Measurements from ENCODE around the gene DSG2. TPM values are rescaled to one million over a fixed set of nuclear protein-coding genes. Genes with fewer than 3 reads are reported as not detected.

DSG2 gene
- total RNA-seq, 2 experiments from 2014 or later = 0.41 to 0.43 TPM

- Mint-ChIP-seq H3K4me1 (ENCODE audit: low read depth) (no peaks in the 10 kb centered on the region), H3K4me3 (no peak overlapping the region), H3K27me3 (peaks cover 3% of the 10 kb centered on the region), H3K36me3 (ENCODE audit: low read depth) (no peaks in the 10 kb centered on the region), H3K9me3 (no peaks in the 10 kb centered on the region), H3K27ac (no peak overlapping the region)
- no peak for ATAC-seq
- no peak for DNase-seq
- ChIA-PET POLR2A (no interaction called here), CTCF (no interaction called here)
- intact Hi-C loops (cut with micrococcal nuclease) = no loop called here
- TF ChIP-seq CTCF (IDR thresholded peaks at IDR 0.05) = no peak
These were observed 68.8 kb downstream of the DSG2 start for GRCh38 chr18:31566576-31567306.

- no peak overlapping the region for H3K27ac Mint-ChIP-seq
- no peaks in the 10 kb centered on the region for H3K27me3 Mint-ChIP-seq
- DNase-seq = no peak
- ATAC-seq = no peak
- intact Hi-C loops (cut with micrococcal nuclease) = no loop called here
- CTCF ChIA-PET = interaction anchor here (2.9 kb wide), 1 partner anchor 16 kb away, joined by 15 read pairs; no protein-coding TSS in a partner anchor
- no peak for TF ChIP-seq CTCF (IDR thresholded peaks at IDR 0.05)
- no peak overlapping the region for H3K4me3 Mint-ChIP-seq
- H3K4me1 Mint-ChIP-seq (ENCODE audit: low read depth) = no peaks in the 10 kb centered on the region
- POLR2A ChIA-PET = no interaction called here
- no peaks in the 10 kb centered on the region for H3K9me3 Mint-ChIP-seq
- no peaks in the 10 kb centered on the region for H3K36me3 Mint-ChIP-seq (ENCODE audit: low read depth)
These were observed 74.4 kb downstream of the DSG2 start for GRCh38 chr18:31572368-31572767.

- ChIA-PET POLR2A (no interaction called here), CTCF (no interaction called here)
- Mint-ChIP-seq H3K27ac (no peak overlapping the region), H3K36me3 (ENCODE audit: low read depth) (no peaks in the 10 kb centered on the region), H3K4me1 (ENCODE audit: low read depth) (no peaks in the 10 kb centered on the region), H3K9me3 (no peaks in the 10 kb centered on the region), H3K4me3 (no peak overlapping the region), H3K27me3 (no peaks in the 10 kb centered on the region)
- DNase-seq = no peak
- intact Hi-C loops (cut with micrococcal nuclease) = no loop called here
- no peak for ATAC-seq
- no peak for TF ChIP-seq CTCF (IDR thresholded peaks at IDR 0.05)
These were observed 75.1 kb downstream of the DSG2 start for GRCh38 chr18:31573051-31573450.

GRCh38 chr18:31574359-31574758, 76.4 kb downstream of the DSG2 start:
- ATAC-seq (no peak), DNase-seq (no peak)
- no peak for TF ChIP-seq CTCF (IDR thresholded peaks at IDR 0.05)
- ChIA-PET POLR2A (no interaction called here), CTCF (no interaction called here)
- intact Hi-C loops (cut with micrococcal nuclease) = no loop called here
- Mint-ChIP-seq H3K27ac (no peak overlapping the region), H3K27me3 (no peaks in the 10 kb centered on the region), H3K4me1 (ENCODE audit: low read depth) (no peaks in the 10 kb centered on the region), H3K36me3 (ENCODE audit: low read depth) (no peaks in the 10 kb centered on the region), H3K4me3 (no peak overlapping the region), H3K9me3 (no peaks in the 10 kb centered on the region)

- H3K4me1 Mint-ChIP-seq (ENCODE audit: low read depth) = no peaks in the 10 kb centered on the region
- no peaks in the 10 kb centered on the region for H3K36me3 Mint-ChIP-seq (ENCODE audit: low read depth)
- CTCF ChIA-PET = interaction anchor here (0.8 kb wide), 1 partner anchor 146 kb away, joined by 3 read pairs; no protein-coding TSS in a partner anchor
- H3K4me3 Mint-ChIP-seq = no peak overlapping the region
- POLR2A ChIA-PET = no interaction called here
- TF ChIP-seq CTCF (IDR thresholded peaks at IDR 0.05) = no peak
- no peaks in the 10 kb centered on the region for H3K27me3 Mint-ChIP-seq
- H3K9me3 Mint-ChIP-seq = no peaks in the 10 kb centered on the region
- H3K27ac Mint-ChIP-seq = no peak overlapping the region
- no peak for ATAC-seq
- intact Hi-C loops (cut with micrococcal nuclease) = no loop called here
- DNase-seq = no peak
These were observed 77.7 kb downstream of the DSG2 start for GRCh38 chr18:31575515-31576257.
